MM.1S (cell line): ENCODE data around the gene SYT3.

ENCODE experiments used
- CTCF ChIP-seq: fragments of 300-600 bp; sonication (generic); IDR thresholded peaks from 2 replicates; pipeline ENCODE4 v1.5.1; 2016; ENCODE audit warnings: antibody characterized with exemption, low read length, mixed read lengths
- EZH2 ChIP-seq: fragments of 300-600 bp; sonication (generic); optimal IDR thresholded peaks from 2 replicates; pipeline ENCODE3; 2017; ENCODE audit warnings: low read depth, mild to moderate bottlenecking, antibody characterized with exemption, low read length, mixed read lengths

GRCh38 chr19:50639121-50640112 lies at the start of gene SYT3:
- no peak for TF ChIP-seq CTCF
- no peak for TF ChIP-seq EZH2
